HepG2 (cell line): Measurements from ENCODE around the gene SEC31A. TPM values are rescaled to one million over a fixed set of nuclear protein-coding genes. Genes with fewer than 3 reads are reported as not detected.

ENCODE experiments used
- ASH2L ChIP-seq: fragments of 300-600, 200-600 bp; sonication (generic); IDR thresholded peaks from 2 replicates; pipeline ENCODE4 v1.7.0; 2017; ENCODE audit warnings: low read depth, mild to moderate bottlenecking, moderate library complexity, mixed read lengths, low read length; ENCODE audit not compliant: insufficient read length
- CHCHD3 ChIP-seq: sonication (generic); formaldehyde crosslinking; IDR thresholded peaks from 2 replicates; pipeline ENCODE4 v1.8.0; 2022; ENCODE audit warnings: mild to moderate bottlenecking, missing genetic modification reagents, moderate library complexity
- CSRNP1 ChIP-seq: sonication (generic); formaldehyde crosslinking; IDR thresholded peaks from 2 replicates; pipeline ENCODE4 v1.8.1; 2023; ENCODE audit warnings: mild to moderate bottlenecking, missing genetic modification reagents
- E2F1 ChIP-seq: sonication (generic); formaldehyde crosslinking; IDR thresholded peaks from 2 replicates; pipeline ENCODE4 v1.5.0; 2020; ENCODE audit warnings: missing genetic modification reagents
- EHMT2 ChIP-seq: fragments of 200-600 bp; sonication (generic); IDR thresholded peaks from 2 replicates; pipeline ENCODE4 v1.7.0; 2017; ENCODE audit warnings: antibody characterized with exemption, low read depth, low read length, borderline replicate concordance
- GTF2F1 ChIP-seq: fragments of 150-350 bp; IDR thresholded peaks from 2 replicates; pipeline ENCODE4 v1.6.1; 2014; ENCODE audit warnings: low read length
- GZF1 ChIP-seq: sonication (generic); formaldehyde crosslinking; IDR thresholded peaks from 2 replicates; pipeline ENCODE4 v1.5.1; 2020; ENCODE audit warnings: mild to moderate bottlenecking, missing genetic modification reagents
- HDAC6 ChIP-seq: fragments of 200-600 bp; sonication (generic); IDR thresholded peaks from 2 replicates; pipeline ENCODE4 v1.7.0; 2017; ENCODE audit warnings: mild to moderate bottlenecking, antibody characterized with exemption, low read length, low read depth
- HMG20A ChIP-seq: IDR thresholded peaks from 2 replicates; pipeline ENCODE4 v1.6.1; 2016; ENCODE audit warnings: borderline replicate concordance
- KLF16 ChIP-seq, 2 experiments: sonication (generic) in 1 of 2; formaldehyde crosslinking in 1 of 2; IDR thresholded peaks; 2 replicates each; pipeline versions ENCODE4 v1.6.1 to v1.8.0; 2016 to 2023; ENCODE audit warnings: missing genetic modification reagents in 2 of 2, missing compliant biosample characterization in 1 of 2
- MAF1 ChIP-seq: sonication (generic); formaldehyde crosslinking; IDR thresholded peaks from 2 replicates; pipeline ENCODE4 v1.5.0; 2020; ENCODE audit warnings: missing genetic modification reagents, borderline replicate concordance
- RARA ChIP-seq: IDR thresholded peaks from 2 replicates; pipeline ENCODE4 v1.6.1; 2016; ENCODE audit warnings: missing genetic modification reagents, missing compliant biosample characterization
- RFXANK ChIP-seq: IDR thresholded peaks from 2 replicates; pipeline ENCODE4 v1.6.1; 2016
- SNAPC2 ChIP-seq: sonication (generic); formaldehyde crosslinking; IDR thresholded peaks from 2 replicates; pipeline ENCODE4 v1.8.1; 2022; ENCODE audit warnings: mild to moderate bottlenecking, missing genetic modification reagents
- STAT5B ChIP-seq: sonication (generic); formaldehyde crosslinking; IDR thresholded peaks from 2 replicates; pipeline ENCODE4 v1.4.0; 2020; ENCODE audit warnings: missing genetic modification reagents
- ZGPAT ChIP-seq: IDR thresholded peaks from 2 replicates; pipeline ENCODE4 v1.6.1; 2016; ENCODE audit warnings: mild to moderate bottlenecking
- ZMAT5 ChIP-seq: sonication (generic); formaldehyde crosslinking; IDR thresholded peaks from 2 replicates; pipeline ENCODE4 v1.5.0; 2020; ENCODE audit warnings: mild to moderate bottlenecking, low read depth, missing genetic modification reagents, borderline replicate concordance
- ZNF276 ChIP-seq: sonication (generic); formaldehyde crosslinking; IDR thresholded peaks from 2 replicates; pipeline ENCODE4 v1.4.0; 2020; ENCODE audit warnings: mild to moderate bottlenecking, low read depth, missing genetic modification reagents
- ZNF501 ChIP-seq: sonication (generic); formaldehyde crosslinking; IDR thresholded peaks from 2 replicates; pipeline ENCODE4 v1.5.1; 2020; ENCODE audit warnings: mild to moderate bottlenecking, moderate library complexity, missing genetic modification reagents
- ZNF556 ChIP-seq: sonication (generic); formaldehyde crosslinking; IDR thresholded peaks from 2 replicates; pipeline ENCODE4 v1.4.0; 2020; ENCODE audit warnings: mild to moderate bottlenecking, missing genetic modification reagents, borderline replicate concordance
- ZNF788 ChIP-seq: sonication (generic); formaldehyde crosslinking; IDR thresholded peaks from 2 replicates; pipeline ENCODE4 v1.5.0; 2020; ENCODE audit warnings: mild to moderate bottlenecking, missing genetic modification reagents, borderline replicate concordance
- ZNF850 ChIP-seq: sonication (generic); formaldehyde crosslinking; conservative IDR thresholded peaks from 2 replicates; pipeline ENCODE4 v1.9.0; 2021; ENCODE audit warnings: mild to moderate bottlenecking, missing genetic modification reagents
- ZNF883 ChIP-seq: sonication (generic); formaldehyde crosslinking; IDR thresholded peaks from 2 replicates; pipeline ENCODE4 v1.5.1; 2020; ENCODE audit warnings: mild to moderate bottlenecking, missing genetic modification reagents; ENCODE audit errors: not compliant biosample characterization
- polyA plus RNA-seq, 8 experiments: library from polyadenylated mRNA; depleted of rRNA in 3 of 8; stranded (reverse) in 7 of 8; unstranded in 1 of 8; fragments of >200 nt; fragmentation: Illumina TruSeq in 4 of 8; extraction: Trizol in 4 of 8; gene quantifications; 2 replicates each; pipeline versions ENCODE4 v1.2.1 to v1.2.3, GENCODE V29; 2011 to 2016; ENCODE audit warnings: low read depth in 4 of 8, missing spikeins in 1 of 8, mixed read lengths in 1 of 8; ENCODE audit not compliant: insufficient read depth in 1 of 8
- total RNA-seq, 5 experiments: library from RNA; depleted of rRNA; stranded (reverse); fragments of >200 nt; fragmentation: Illumina TruSeq; extraction: Trizol; gene quantifications; 2 replicates each; pipeline ENCODE4 v1.2.3, GENCODE V29; 2016; ENCODE audit warnings: low read depth in 1 of 5

The SEC31A gene
- total and polyA plus RNA-seq, 2 of the 13 experiments (the other 11 are each of a cell fraction or from before 2014, with no cell fraction given), result 231 to 435 TPM

GRCh38 chr4:82890901-82891706 is at the start of gene SEC31A (continued):
- TF ChIP-seq CHCHD3 (CRISPR knock-in tag), result peak; percentile 33; the same call in 1 of the 2 replicates
- peak; percentile 94 for TF ChIP-seq ZNF788 (CRISPR knock-in tag)
- peak; percentile 37; the same call in 1 of the 2 replicates for TF ChIP-seq RARA (CRISPR knock-in tag)
- no peak for TF ChIP-seq EHMT2
- TF ChIP-seq KLF16 (CRISPR knock-in tag; IDR thresholded peaks at IDR 0.05), result peak in 1 of 2 experiments; percentile 88; a peak in 2 of 4 replicates
- TF ChIP-seq ZGPAT, result peak; percentile 97
- TF ChIP-seq ZNF556 (CRISPR knock-in tag), result peak; percentile 80; the same call in 1 of the 2 replicates
- peak; percentile 96 for TF ChIP-seq ZNF883 (CRISPR knock-in tag)
- TF ChIP-seq RFXANK (CRISPR knock-in tag), result peak; percentile 78; the same call in 1 of the 2 replicates
- peak; percentile 48; the same call in 1 of the 2 replicates for TF ChIP-seq GZF1 (CRISPR knock-in tag)
- TF ChIP-seq HDAC6, result peak; percentile 8; the same call in 1 of the 2 replicates
- no peak; the same call in 1 of the 2 replicates for TF ChIP-seq E2F1 (CRISPR knock-in tag)
- TF ChIP-seq ASH2L, result peak; percentile 85
- no peak for TF ChIP-seq GTF2F1
- TF ChIP-seq ZNF501 (CRISPR knock-in tag), result peak; percentile 94
- peak; percentile 87 for TF ChIP-seq SNAPC2 (CRISPR knock-in tag)
- TF ChIP-seq CSRNP1 (CRISPR knock-in tag), result peak; percentile 97
- peak; percentile 82; the same call in 1 of the 2 replicates for TF ChIP-seq ZNF276
- TF ChIP-seq MAF1, result no peak; the same call in 1 of the 2 replicates
- no peak for TF ChIP-seq ZMAT5
- no peak for TF ChIP-seq HMG20A (CRISPR knock-in tag)
- TF ChIP-seq STAT5B (CRISPR knock-in tag), result no peak
- TF ChIP-seq ZNF850 (CRISPR knock-in tag), result peak; percentile 89; the same call in 1 of the 2 replicates
